Measurements from ENCODE around the gene GSTP1.
"Not testable (repeated sequence)": the region's sequence is repeated elsewhere in the genome, so short reads cannot be mapped to it uniquely, and the experiment has no call there.

The GSTP1 gene

DNA sequence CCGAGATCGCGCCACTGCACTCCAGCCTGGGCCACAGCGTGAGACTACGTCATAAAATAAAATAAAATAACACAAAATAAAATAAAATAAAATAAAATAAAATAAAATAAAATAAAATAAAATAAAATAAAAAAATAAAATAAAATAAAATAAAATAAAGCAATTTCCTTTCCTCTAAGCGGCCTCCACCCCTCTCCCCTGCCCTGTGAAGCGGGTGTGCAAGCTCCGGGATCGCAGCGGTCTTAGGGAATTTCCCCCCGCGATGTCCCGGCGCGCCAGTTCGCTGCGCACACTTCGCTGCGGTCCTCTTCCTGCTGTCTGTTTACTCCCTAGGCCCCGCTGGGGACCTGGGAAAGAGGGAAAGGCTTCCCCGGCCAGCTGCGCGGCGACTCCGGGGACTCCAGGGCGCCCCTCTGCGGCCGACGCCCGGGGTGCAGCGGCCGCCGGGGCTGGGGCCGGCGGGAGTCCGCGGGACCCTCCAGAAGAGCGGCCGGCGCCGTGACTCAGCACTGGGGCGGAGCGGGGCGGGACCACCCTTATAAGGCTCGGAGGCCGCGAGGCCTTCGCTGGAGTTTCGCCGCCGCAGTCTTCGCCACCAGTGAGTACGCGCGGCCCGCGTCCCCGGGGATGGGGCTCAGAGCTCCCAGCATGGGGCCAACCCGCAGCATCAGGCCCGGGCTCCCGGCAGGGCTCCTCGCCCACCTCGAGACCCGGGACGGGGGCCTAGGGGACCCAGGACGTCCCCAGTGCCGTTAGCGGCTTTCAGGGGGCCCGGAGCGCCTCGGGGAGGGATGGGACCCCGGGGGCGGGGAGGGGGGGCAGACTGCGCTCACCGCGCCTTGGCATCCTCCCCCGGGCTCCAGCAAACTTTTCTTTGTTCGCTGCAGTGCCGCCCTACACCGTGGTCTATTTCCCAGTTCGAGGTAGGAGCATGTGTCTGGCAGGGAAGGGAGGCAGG, at the start of gene GSTP1:
Gene GSTP1, plus strand, starts transcription at position 566 of the 958 bp plus-strand sequence. Its CDS starts 32 bp downstream, at position 598.
- peak within 1 kb of the TSS; percentile 98 for H3K27ac ChIP-seq
- no peak for DNase-seq (ENCODE audit: low read depth, low spot score)

DNA sequence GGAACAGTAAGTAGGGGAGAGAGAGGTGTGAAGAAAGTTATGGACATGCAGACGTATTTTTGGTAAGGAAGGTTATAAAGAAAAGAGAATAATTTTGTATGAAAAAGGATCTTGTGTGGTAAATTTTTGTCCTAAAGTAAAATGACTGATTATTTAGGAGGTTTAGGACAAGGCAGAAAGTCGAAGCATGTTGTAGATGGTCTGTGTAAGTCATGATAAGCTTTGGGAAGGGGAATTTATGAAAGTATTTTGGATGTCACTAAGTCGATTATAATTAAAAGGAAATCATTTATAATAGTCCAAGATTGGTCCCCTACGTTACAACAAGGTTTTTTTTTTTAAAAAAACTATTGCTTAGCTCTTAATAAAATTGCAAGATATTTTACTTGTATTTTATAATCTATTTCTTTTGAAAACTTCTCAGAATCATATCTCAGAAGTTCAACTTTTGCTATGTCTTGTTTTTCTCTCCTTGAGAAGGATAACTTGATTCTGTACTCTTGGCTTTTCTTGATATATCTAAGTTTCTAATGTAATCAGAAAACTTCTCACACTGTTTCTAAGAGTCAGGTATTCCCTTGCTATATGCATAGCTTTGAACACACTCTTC, 49.4 kb upstream of the GSTP1 start:
- H3K27ac ChIP-seq = no peak overlapping the region
- DNase-seq (ENCODE audit: low read depth, low spot score) = no peak

DNA sequence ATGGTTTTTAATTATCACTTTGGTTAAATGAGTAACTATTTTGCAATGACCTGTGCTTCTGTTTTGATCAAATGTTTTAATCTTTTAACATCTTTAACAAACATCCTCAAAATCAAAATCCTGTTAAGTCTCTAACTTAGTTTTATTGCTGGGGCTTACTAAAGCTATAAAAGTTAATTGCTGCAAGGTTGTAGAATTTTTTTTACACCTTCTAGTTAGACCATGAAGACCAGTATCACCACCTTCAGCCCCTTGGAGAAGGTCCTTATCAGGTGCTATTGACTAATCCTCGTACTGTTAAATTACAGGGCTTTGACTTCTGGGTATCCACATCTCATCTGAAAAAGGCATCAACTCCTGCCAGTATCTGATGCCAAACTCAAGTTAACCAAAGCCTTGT, 48.1 kb upstream of the GSTP1 start:
- DNase-seq (ENCODE audit: low read depth, low spot score) = no peak
- no peak overlapping the region for H3K27ac ChIP-seq

DNA sequence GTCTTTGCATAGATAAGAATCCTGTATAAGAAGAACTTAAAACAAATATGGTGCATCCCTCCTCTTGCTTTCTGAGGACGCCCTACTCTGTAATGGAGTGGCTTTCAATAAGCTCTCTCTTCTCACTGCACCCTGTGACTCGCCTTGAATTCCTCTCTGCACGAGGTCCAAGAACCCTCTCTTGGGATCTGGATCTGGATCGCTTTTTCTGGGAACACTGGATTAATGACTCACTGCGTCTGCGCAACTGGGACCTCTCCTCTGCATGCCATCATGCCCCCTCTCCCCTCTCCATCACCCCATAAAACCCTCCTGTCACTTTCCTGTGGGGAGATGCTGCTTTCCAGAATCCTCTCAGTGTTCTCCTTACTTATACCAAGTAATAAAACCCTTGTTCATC, 45.3 kb upstream of the GSTP1 start:
- no peak for DNase-seq (ENCODE audit: low read depth, low spot score)
- no peak overlapping the region for H3K27ac ChIP-seq

DNA sequence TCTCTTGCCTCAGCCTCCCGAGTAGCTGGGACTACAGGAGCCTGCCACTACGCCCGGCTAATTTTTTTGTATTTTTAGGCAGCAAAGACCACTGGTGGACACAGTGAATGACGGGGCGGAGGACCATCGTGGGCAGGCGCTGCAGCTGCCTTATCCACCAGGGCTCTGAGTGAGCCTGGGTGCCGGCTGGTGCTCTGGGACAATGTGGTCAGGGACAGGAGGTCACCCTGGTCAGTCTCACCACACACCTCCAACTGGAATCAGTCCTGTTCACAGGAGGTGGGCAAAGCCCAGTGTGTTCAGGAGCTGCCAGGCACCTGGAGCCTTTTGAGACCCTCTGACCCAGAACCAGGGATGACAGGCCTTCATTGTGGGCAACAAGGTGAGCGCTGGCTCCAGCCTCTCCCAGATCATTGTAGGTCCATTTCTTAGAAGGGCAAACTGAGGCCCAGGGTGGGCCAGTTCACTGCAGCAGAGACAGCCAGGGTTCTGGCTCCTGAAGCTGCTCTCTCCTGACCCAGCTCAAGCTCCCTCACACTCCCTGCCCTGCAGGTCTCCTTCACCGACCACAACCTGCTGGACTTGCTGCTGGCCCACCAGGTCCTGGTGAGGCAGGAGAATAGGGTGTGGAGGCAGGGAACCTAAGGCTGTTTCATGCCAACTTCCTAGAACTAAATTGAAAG, 44.6 kb upstream of the GSTP1 start:
- no peak overlapping the region for H3K27ac ChIP-seq
- DNase-seq (ENCODE audit: low read depth, low spot score) = no peak

DNA sequence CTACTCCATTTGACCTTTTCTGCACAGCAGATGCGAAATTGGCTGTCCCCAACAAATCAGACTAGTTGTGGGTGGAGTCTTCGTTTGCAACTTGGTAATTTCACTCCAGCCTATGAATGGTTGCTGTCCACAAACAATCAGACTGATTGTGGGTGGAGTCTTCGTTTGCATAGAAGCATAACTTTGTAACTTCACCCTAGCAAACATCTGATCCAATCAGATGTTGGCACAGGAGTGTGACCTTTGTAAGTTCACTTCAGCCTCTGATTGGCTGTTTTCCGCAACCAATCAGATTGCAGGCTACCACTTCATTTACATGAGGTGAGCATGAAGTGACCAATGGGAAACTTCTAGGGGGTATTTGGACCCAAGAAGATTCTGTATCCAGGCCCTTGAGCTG, 44.1 kb upstream of the GSTP1 start:
- no peak for DNase-seq (ENCODE audit: low read depth, low spot score)
- no peak overlapping the region for H3K27ac ChIP-seq

DNA sequence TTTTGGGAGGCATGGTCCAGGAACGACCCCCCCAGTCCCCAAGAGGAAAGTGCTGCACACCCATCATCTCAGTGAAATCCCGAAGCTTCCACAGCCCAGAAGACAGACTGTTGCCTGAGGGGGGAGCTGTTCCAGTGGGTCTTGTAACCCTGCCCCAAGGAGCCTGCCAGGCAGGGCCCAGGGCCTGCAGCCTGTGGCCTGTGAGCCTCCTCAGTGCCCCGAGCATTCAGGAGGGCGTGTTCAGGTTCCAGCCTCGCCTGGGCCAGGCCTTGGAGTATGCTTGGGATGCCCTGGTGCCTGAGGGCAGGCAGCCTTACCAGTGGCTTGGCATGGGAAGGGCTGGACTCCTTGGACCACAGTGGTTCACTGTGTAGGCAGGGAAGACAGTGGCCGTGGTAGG, 42.4 kb upstream of the GSTP1 start:
- H3K27ac ChIP-seq = no peak overlapping the region
- no peak for DNase-seq (ENCODE audit: low read depth, low spot score)

DNA sequence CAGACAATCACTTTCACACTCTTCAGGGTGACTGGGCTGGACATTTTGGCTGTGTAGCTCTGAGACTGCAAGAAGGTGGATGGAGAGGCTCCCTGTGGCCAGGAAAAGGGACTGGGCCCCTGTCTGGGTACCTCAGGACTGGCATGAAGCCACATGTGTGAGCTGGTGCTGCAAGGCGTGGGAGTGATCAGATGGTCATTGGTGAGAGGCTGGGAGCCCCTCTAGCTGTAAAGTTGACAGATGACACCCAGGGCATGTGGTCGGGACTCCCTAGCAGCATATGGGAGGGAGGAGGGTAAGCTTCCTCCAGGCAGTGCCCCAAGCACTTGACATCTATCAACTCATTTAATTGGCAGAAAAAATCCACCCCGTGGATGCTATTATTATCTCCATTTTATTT, 41.4 kb upstream of the GSTP1 start:
- no peak for DNase-seq (ENCODE audit: low read depth, low spot score)
- no peak overlapping the region for H3K27ac ChIP-seq

DNA sequence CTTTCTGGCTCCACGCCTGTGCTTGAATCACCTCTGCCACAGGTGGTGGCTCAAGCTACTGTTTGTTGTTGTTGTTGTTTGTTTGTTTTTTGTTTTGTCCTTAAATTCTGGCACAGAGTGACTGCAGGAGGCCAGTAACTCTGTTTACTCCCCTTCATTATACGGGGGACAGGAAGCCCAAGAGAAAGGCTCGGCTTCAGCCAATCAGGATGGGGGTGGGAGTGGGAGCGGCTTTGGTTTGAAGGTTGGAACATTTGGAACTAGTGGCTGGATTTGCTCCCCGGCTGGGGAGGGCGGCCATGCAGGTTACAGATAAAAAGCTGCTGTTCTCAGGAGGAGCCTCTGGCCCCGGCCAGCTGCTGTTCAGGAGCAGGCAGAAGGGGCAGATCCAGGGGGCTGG, 40.6 kb upstream of the GSTP1 start:
- H3K27ac ChIP-seq = no peak overlapping the region
- no peak for DNase-seq (ENCODE audit: low read depth, low spot score)

DNA sequence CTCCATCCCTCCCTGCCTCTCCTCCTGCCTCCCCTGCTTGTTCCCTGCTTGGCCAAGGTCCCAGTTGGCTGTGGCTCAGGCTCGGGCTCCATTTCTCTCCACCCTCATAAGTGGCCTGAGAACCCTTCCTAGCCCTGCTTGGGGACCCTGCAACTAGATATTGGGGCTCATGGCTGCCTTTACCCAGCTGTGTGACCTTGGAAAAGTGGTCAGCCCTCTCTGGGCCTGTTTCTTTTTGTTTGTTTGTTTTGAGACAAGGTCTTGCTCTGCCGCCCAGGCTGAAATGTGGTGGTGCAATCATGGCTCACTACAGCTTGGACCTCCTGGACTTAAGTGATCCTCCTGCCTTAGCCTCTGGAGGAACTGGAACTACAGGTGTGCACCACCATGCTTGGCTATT, 40.0 kb upstream of the GSTP1 start:
- no peak overlapping the region for H3K27ac ChIP-seq
- no peak for DNase-seq (ENCODE audit: low read depth, low spot score)

DNA sequence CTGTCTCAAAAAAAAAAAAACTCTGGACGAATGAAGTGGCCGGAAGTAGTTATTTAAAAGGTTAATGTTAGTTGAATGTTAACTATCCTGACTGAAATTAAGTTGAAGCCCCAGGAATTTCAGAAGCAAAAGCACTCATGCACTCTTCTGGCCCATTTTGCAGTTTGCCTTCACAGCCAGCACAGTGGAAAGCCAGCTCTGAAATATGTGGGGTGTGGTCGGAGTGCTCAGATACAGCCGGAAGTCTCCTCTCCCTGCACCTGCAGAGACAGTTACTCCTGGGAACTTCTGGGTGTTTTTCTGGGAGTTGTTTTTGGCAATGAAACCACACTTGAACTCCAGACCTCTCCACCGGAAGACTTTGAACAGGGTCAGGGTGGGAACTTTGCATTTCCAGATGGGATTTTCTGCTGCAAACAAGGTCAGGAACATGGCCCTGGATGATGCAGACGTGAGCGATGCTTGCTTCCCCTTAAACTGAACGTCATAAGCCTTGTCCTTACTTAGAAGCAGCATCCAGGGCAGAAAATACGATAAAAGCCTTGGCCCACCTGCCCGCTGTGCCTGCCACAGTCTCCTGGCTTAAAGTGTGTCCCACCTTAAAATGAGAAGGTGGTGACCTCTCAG, 38.9 kb upstream of the GSTP1 start:
- no peak for DNase-seq (ENCODE audit: low read depth, low spot score)
- no peak overlapping the region for H3K27ac ChIP-seq

DNA sequence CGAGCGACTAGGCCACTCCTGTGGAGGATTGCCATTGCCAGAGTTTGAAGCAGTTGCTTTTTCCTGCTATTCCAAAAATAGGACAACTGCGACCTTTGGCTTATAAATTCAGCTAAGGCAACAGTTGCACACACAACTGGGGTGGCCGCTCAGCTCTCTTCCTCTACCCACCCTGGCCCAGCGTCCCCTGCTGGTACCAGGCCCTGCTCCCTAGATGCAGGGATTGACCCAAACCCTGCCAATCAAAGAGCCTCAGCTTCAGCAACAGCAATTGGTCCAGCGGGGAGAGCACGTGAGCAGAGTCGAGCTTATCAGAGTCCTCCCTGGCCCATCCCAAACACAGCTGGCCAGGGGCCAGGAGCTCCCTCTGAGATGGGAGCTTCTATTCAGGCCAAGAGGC, 38.3 kb upstream of the GSTP1 start:
- H3K27ac ChIP-seq = no peak overlapping the region
- no peak for DNase-seq (ENCODE audit: low read depth, low spot score)

DNA sequence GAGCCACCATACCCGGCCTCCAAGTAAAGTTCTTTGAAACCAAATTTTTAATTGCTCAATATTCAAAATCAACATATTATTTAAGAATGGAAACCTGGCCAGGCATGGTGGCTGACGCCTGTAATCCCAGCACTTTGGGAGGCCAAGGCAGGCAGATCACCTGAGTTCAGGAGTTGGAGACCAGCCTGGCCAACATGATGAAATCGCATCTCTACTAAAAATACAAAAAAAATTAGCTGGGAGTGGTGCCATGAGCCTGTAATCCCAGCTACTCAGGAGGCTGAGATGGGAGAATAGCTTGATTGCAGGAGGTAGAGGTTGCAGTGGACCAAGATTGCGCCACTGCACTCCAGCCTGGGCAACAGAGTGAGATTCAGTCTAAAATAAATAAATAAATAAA, 35.5 kb upstream of the GSTP1 start:
- H3K27ac ChIP-seq; DNase-seq (ENCODE audit: low read depth, low spot score): not testable (repeated sequence)

DNA sequence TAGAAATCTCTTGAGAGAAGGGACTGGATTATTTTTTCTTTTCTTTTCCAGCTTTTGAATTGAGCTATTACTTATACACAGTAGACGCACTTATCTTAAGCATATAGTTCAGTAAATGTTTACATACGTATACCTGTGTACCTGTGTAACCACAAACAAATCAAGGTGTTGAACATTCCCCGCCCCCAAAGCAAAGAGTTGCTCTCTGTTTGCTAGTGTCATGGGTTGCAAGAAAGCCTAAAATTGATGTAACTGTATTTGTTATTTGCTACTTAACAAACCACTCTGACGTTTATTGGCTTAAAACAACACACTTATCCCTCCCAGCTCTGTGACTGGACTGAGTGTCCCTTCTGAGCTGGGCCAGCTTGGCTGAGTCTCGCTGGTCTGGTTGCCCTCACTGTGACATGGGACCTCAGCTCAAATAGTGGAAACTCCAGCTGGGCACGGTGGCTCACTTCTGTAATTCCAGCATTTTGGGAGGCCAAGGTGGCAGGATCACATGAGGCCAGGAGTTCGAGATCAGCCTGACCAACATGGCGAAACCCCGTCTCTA, 35.0 kb upstream of the GSTP1 start:
- no peak for DNase-seq (ENCODE audit: low read depth, low spot score)

DNA sequence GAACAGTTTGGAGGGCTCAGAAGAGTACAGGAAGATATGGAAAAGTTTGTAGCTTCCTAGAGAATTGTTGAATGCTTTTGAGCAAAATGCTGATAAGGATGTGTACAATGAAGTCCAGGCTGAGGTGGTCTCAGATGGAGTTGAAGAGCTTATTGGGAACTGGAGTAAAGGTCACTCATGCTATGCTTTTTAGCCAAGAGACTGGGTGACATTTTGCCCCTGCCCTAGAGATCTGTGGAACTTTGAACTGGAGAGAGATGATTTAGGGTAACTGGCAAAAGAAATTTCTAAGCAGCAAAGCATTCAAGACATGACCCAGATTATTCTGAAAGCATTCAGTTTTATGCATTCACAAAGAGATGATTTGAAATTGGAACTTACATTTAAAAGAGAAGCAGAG, 32.5 kb upstream of the GSTP1 start:
- DNase-seq (ENCODE audit: low read depth, low spot score) = no peak

More for the DNA sequence above, 35.0 kb upstream of the GSTP1 start:
- no peak overlapping the region for H3K27ac ChIP-seq

DNA sequence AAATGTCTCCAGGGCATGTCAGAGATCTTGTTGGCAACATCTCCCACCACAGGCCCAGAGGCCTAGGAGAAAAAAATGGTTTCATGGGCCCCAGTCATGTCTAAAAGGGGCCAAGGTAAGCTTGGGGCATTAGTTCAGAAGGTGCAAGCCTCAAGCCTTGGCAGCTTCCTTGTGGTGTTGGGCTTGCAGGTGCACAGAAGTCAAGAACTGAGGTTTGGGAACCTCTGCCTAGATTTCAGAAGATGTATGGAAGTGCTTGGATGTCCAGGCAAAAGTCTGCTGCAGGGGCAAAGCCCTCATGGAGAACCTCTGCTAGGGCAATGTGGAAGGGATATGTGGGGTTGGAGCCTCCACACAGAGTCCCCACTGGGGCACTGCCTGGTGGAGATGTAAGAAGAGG, 31.9 kb upstream of the GSTP1 start:
- DNase-seq (ENCODE audit: low read depth, low spot score); H3K27ac ChIP-seq: not testable (repeated sequence)

More for the DNA sequence above, 32.5 kb upstream of the GSTP1 start:
- H3K27ac ChIP-seq = no peak overlapping the region

DNA sequence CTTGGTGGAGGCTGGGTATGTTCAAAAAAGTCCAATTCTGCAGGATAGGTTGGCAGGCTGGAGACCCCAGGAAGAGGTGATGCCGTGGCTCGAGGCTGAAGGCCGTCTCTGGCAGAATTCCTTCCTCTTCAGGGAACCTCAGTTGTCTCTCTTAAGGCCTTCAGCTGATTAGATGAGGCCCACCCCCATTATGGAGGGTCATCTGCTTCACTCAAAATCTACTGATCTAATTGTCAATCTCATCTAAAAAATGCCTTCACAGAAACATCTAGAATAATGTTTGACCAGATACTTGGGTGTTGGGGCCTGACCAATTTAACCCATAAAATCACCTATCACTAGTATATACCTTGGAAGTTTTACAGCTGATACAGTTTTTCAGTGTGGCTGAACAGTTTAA, 27.4 kb upstream of the GSTP1 start:
- DNase-seq (ENCODE audit: low read depth, low spot score) = no peak
- no peak overlapping the region for H3K27ac ChIP-seq

DNA sequence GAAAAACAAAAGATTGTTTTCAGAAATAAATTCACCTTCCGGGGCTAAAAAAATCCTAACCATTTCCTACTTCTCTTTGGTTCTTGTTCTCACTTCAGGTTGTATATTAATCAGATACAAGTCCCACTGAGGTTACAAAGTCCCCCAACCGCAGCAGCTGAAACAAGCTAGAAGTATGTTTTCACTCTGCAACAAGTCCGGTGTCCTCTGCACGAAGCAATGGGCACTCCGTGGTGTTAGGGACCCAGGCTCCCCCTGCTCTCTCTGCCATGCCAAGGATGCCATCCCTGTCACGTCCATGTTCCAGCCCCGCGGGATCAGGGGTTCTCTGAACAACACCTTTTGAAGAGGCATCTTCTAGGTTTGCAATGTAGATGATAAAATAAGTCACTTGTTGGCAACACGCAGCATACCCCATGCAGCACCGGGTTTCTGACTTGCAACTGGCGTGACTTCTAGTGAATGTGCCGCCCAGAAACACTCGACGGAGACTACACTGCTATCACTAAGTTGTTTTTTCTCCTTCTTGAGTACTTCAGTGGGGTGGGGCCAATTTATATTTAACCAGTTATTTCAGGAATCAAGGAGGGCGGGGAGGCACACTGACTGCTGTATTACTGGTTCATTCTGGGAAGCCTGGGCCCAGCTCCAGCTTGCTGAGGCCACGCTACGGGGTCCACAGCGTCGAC, 25.4 kb upstream of the GSTP1 start:
- DNase-seq (ENCODE audit: low read depth, low spot score) = no peak
- no peak overlapping the region for H3K27ac ChIP-seq

DNA sequence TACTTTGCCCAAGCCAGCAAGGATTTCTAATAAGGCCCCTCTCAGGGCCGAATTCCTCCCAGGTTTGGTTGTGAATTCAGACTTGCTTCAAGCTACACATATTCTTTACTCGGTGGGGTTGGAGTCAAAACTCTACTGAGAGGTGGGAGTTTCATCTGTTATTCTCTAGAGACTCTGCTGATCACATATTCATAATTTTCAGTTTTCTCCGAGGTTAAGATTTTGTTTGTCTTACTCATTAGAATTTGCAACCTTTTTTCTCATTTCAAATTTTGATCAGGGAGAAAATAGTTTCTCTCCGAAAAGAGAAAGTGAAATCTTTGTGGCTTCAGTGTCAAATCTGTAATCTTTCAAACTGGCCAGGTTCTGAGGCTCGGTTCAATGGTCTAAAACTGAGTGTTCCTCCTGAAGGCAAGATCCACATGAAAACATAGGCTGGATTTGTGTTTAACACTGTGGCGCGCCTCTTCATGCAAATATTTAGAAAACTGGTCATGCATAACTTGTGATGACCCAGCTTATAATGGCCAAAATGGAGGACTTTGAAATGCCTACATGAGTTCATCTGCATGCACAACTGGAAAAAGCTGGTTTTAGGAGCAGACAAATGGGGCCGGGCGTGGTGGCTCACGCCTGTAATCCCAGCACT, 21.5 kb upstream of the GSTP1 start:
- DNase-seq (ENCODE audit: low read depth, low spot score) = no peak
- H3K27ac ChIP-seq = no peak overlapping the region
